Measurements from ENCODE around the gene STX4.
"Not testable (repeated sequence)": the region's sequence is repeated elsewhere in the genome, so short reads cannot be mapped to it uniquely, and the experiment has no call there.

STX4 gene

DNA sequence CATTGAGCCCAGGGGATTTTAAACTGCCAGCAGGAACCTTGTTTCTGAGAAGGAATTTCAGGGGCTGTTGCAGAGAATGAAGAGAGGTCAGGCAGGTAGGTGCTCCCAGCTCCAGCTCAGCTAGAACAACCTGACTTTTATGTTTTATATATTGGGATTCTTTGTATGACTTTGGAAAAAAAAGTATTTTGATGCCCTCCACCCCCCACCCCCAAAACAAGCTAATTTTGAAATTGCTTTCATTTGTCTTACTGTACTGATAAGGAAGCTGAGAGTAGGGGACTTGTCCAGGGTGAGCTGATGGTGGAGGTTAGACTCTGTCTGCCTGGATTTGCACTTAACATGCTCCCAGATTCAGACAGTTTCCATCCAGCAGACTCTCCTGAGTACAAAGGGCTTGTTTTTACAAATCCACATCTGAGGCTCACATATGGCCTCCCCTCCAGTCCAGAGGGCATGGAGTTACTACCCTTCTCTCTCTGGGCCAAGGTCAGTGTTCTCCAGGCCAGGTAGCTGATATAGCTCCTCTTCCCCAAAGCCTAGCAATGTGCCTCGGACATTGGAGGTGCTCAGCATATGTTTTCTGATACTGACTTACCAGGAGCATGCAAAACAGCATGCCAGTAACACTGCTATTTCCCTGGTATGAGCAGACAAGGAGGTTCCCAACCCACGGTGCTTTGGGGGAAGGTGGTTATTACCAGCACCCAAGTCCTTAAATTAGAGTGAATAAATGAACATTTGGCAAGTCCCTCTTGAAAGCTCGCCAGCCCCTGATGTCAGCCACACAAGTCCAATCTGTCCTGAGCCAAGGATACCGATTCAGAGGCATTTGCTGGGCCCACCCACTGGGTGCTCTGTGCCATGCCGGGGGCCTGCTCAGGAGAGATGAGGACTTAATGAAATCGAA lies 34.3 kb upstream of the STX4 start:
- no peak for DNase-seq

DNA sequence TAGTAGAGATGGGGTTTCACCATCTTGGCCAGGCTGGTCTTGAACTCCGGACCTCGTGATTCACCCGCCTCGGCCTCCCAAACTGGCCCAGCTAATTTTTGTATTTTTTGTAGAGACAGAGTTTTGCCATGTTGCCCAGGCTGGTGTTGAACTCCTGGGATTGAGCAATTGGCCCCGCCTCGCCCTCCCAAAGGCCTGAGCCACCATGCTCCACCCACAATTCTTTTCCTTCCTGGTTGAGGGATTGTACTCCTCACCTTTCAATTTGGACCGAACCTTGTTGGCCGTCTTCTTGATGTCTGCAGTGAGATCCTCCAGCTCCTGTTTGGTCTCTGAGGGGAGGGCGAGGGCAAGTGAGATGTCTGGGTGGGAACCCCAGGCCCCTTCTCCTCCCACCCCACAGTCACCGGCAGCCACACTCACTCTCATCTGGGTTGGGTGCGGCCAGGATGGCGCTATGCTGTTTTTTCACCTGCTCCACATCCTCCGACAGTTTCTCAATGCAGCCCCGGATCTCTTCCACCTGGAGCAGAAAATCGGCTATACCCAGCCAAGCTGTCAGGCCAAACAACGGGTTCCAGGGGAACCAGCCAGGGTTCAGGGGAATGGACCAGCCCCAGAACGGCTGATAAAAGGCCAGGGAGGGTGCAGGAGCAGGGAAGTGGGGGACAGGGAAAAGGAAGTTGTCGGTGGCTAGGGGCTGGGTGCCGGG lies 32.5 kb upstream of the STX4 start:
- DNase-seq = no peak

GRCh38 chr16:31001507-31002249 lies 31.7 kb upstream of the STX4 start:
- DNase-seq = no peak

DNA sequence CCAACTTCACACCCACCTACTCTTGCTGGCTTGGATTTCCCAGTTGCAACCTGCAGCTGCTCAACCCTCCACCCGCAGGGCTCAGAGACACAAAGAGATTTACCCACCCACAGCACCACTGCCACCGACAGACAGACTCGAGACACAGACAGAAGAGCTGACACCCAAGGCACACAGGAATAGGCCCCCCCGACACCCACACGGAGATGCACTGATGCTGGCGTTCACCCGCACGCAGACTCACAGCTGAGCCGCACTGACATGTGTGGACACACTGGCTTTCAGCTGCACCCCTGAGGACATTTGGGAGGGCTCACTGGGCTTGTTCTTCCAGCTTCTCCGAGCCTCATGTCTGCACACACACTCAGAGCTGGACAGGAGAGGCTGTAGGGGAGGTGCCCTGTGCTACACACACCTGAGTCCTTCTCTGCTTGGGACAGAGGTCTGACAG lies 31.1 kb upstream of the STX4 start:
- no peak for DNase-seq

- DNase-seq = no peak
These were observed 30.5 kb upstream of the STX4 start for GRCh38 chr16:31002862-31003341.

DNA sequence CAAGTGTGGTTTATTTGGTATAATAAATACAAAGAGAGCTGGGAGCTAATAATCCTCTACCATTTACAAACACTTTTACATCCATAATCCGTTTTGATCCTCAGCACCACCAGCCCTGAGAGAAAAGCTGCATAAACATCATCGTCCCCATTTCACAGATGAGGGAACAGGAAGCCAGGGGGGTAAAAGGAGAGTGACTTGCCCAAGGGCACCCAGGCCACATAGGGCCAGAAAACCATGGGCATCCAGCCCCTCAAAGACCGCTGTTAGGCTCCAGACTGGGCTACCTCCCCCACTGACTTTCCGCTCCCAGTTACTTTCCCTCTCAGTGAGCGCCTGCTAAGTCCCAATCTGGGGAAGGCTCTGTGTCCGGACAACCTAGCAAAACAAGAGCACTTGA lies 29.6 kb upstream of the STX4 start:
- DNase-seq = no peak

DNA sequence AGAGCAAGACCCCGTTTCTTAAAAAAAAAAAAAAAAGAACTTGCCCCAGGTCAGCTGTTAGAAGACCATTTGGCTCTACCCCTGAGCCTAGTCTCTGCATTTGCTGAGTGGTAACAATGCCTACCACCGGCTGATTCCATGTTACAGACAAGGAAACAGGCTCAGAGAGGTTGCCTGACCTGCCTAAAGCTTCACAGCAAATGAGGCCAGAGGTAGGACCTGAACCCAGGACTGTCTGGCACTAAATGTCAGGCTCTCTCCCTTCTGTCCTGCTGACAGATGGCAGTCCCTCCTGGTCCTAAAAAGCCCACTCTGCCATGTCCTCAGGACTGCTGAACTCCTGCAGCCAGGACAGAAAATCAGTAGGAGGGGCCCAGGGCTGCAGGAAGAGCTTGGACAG lies 28.7 kb upstream of the STX4 start:
- no peak for DNase-seq

DNA sequence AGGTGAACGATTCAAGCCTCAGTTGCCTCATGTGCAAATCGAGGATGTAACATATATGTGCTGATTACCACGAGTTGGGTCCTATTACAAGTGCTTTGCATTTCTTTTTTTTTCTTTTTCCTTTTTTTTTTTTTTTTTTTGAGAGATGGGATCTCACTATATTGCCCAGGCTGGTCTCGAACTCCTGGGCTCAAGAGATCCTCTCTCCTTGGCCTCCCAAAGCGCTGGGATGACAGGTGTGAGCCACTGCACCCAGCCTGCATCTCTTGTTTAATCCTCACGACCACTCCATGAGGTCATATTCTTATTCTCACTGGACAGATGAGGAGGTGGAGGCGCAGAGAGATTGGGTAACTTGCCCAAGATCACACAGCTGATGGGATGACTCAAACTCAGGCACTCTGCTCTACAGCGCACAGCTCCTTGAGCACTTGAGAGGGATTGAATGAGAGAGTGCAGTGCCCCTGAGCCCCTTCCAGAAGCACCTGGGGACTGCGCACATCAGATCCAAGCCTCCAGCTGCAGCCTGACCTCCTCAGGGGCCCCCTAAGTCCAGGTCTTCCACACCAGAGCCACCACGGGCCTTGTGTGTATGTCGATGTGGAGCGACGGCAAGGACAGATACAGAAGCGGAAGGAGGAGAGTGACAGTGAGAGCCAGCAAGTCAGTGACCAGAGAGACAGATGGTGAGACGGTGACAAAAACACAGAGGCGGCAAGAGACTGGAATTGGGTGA lies 27.8 kb upstream of the STX4 start:
- DNase-seq = no peak

DNA sequence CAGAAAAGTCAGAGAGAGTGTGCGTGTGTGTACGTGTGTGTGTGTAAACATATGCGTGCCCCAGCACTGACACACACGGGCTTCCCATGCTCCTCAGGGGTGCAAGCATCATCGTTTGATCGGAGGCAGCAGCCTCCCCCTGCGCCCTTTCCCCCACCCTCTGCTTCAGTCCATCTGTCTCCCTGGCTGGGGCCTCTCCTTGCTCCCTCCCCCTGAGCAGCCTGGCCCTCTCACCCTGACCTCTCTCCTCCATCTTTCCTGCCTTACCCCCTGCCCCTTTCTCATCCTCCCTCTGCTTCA lies 27.3 kb upstream of the STX4 start:
- DNase-seq = no peak

- no peak for DNase-seq
These were observed 26.8 kb upstream of the STX4 start for GRCh38 chr16:31006589-31006988.

GRCh38 chr16:31007684-31008083 lies 25.7 kb upstream of the STX4 start:
- DNase-seq = no peak

DNA sequence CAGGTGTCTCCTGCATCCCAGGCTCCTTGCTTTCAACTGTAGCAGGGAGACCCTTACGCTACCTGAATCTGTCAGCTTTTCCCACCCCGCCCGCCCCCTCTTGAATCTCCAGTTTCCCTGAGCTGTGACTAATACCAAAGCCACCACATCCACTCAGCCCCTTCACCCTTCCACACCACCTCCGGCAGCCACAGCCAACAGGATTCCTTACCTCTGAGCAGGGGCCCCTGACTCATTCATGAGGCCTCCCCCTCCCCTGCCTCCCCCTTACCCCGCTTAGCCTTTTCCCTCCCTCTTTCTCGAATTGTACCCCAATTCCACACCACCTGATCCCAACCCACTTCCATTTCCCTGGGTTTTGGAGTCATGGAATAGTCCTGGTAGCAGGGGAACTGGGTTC lies 25.2 kb upstream of the STX4 start:
- DNase-seq = no peak

DNA sequence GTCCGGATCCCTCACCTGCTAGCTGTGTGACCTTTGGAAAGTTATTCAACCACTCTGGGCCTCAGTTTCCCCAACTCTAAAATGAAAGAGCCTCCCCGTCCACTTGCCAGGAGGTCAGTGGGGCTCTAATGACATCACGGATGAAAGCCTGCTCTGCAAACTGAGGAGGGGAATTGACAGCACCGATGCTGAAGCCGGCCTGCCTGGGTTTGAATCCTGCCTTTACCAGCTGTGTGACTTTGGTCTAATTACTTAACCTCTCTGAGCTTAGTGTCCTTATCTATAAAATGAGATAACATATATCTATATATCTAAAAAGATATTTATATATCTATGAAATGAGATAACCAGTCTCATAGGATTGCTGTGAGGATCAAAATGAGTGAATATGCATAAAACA lies 24.8 kb upstream of the STX4 start:
- DNase-seq = no peak

DNA sequence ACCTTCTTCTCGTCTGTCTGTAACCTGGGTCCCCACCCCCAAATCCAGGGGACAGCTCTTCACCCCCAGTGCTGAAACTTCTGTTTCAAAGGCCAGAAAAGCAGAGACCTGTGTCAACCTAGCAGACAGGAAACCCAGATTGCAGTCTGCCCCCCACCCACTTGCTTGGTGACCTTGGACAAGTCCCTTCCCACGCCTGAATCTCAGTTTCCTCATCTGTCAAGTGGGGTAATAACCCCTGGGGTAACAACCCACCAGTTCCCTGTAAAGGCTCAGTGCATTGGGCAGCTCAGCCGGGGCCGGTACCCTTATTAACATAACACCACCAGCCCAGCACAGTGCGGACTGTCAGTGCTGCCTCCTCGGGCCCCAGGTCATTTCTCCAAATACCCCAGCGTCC lies 24.2 kb upstream of the STX4 start:
- no peak for DNase-seq

GRCh38 chr16:31009894-31010584 lies 23.3 kb upstream of the STX4 start:
- no peak for DNase-seq

- DNase-seq = peak; percentile 46 to 52
These were observed 22.6 kb upstream of the STX4 start, which contains the start of gene STX1B for GRCh38 chr16:31010585-31011325. Gene STX1B (minus strand): TSS chr16:31010638. CDS start chr16:31010396, 242 bp downstream.

DNA sequence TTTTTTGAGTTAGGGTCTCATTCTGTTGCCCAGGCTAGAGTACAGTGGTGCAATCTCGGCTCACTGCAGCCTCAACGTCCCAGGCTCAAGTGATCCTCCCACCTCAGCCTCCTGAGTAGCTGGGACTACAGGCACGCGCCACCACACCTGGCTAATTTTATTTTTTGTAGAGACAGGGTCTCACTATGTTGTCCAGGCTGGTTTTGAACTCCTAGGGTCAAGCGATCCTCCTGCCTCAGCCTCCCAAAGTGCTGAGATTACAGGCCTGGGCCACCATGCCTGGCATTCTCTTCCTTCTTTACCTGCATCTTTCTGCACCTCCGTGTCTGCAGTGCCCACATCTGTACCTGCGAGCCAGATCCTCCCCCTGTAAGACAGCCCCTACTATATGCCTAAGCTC lies 21.5 kb upstream of the STX4 start:
- not testable (repeated sequence) for DNase-seq

DNA sequence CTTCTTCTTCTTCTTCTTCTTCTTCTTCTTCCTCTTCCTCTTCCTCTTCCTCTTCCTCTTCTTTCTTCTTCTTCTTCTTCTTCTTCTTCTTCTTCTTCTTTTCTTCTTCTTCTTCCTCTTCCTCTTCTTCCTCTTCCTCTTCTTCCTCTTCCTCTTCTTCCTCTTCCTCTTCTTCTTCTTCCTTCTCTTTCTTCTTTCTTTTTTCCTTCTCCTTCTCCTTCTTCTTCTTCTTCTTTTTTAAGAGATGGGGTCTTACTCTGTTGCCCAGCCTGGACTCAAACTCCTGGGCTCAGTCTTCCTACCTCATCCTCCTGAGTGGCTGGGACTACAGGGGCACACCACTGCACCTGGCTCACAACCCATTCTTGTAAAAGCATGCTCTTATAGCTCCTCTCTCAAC lies 20.1 kb upstream of the STX4 start:
- DNase-seq = not testable (repeated sequence)

DNA sequence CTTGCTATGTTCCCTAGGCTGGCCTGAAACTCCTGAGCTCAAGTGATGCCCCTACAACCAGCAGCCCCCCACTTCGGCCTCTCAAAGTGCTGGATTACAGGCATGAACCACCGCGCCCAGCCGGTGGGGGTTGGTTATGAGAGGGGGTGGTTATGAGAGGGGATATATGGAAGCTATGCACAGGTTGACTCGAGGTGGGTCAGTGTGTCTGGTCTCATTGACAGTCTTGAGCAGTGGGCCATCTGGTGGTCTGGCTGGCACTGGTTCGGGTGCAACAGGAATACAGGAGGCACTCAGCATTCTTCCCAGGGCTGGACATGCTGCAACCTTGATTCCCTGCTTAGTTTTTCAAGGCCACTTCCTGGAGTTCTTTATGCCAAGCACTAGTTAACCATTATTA lies 17.3 kb upstream of the STX4 start:
- no peak for DNase-seq

DNA sequence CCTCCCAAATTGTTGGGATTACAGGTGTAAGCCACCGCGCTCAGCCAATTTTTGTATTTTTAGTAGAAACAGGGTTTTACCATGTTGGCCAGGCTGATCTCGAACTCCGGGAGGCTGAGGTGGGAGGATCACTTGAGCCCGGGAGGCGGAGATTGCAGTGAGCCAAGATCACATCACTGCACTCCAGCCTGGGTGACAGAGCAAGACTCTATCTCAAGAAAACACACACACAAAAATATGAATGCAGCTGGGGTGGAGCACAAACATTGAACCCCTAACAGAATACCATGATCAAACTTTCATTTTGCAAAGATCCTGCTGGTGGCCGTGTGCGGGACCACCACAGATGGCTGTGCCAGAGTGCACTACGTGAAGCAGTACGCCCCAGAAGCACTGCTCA lies 15.6 kb upstream of the STX4 start:
- DNase-seq = not testable (repeated sequence)

GRCh38 chr16:31020536-31020935 lies 12.8 kb upstream of the STX4 start:
- no peak for DNase-seq

Data from activated CD4-positive, alpha-beta T cell treated with anti-CD3 and anti-CD28 coated beads, Interleukin-2, amount 50 U/mL, for 4 hours (primary cell).